Measurements from ENCODE around the gene DCXR.

DCXR gene

GRCh38 chr17:82055023-82055964, 17.8 kb upstream of the DCXR start:
- DNase-seq (ENCODE audit: low read depth), result no peak

- DNase-seq (ENCODE audit: low read depth), result no peak
Measured at GRCh38 chr17:82054351-82055022, 17.0 kb upstream of the DCXR start.

GRCh38 chr17:82053556-82054263, 16.2 kb upstream of the DCXR start:
- DNase-seq (ENCODE audit: low read depth), result no peak

- no peak for DNase-seq (ENCODE audit: low read depth)
Measured at GRCh38 chr17:82053130-82053529, 15.6 kb upstream of the DCXR start.

GRCh38 chr17:82052638-82053059, 15.2 kb upstream of the DCXR start:
- DNase-seq (ENCODE audit: low read depth), result no peak

- peak; percentile 76 for DNase-seq (ENCODE audit: low read depth)
Measured at GRCh38 chr17:82051776-82052637, 14.5 kb upstream of the DCXR start, which contains the start of the genes GPS1 and RFNG. Gene GPS1 (plus strand): TSS chr17:82051898. CDS start chr17:82051932, 34 bp downstream. Gene RFNG (minus strand): TSS chr17:82051811. CDS start chr17:82051766, 45 bp downstream.

- no peak for DNase-seq (ENCODE audit: low read depth)
Measured at GRCh38 chr17:82050761-82051641, 13.5 kb upstream of the DCXR start.

- no peak for DNase-seq (ENCODE audit: low read depth)
Measured at GRCh38 chr17:82050152-82050760, 12.8 kb upstream of the DCXR start.

- no peak for DNase-seq (ENCODE audit: low read depth)
Measured at GRCh38 chr17:82049521-82049971, 12.0 kb upstream of the DCXR start.

- no peak for DNase-seq (ENCODE audit: low read depth)
Measured at GRCh38 chr17:82049106-82049505, 11.6 kb upstream of the DCXR start.

GRCh38 chr17:82048571-82048971, 11.1 kb upstream of the DCXR start:
- no peak for DNase-seq (ENCODE audit: low read depth)

GRCh38 chr17:82047914-82048570, 10.5 kb upstream of the DCXR start:
- DNase-seq (ENCODE audit: low read depth), result no peak

GRCh38 chr17:82047379-82047778, 9.9 kb upstream of the DCXR start:
- no peak for DNase-seq (ENCODE audit: low read depth)

GRCh38 chr17:82046903-82047302, 9.4 kb upstream of the DCXR start:
- no peak for DNase-seq (ENCODE audit: low read depth)

- DNase-seq (ENCODE audit: low read depth), result no peak
Measured at GRCh38 chr17:82045936-82046484, 8.5 kb upstream of the DCXR start.

- no peak for DNase-seq (ENCODE audit: low read depth)
Measured at GRCh38 chr17:82043507-82043906, 6.0 kb upstream of the DCXR start.

GRCh38 chr17:82042649-82043048, 5.2 kb upstream of the DCXR start:
- DNase-seq (ENCODE audit: low read depth), result no peak

- no peak for DNase-seq (ENCODE audit: low read depth)
Measured at GRCh38 chr17:82041144-82041814, 3.8 kb upstream of the DCXR start.

All from activated T-helper 1 cell treated with Interleukin-2 at 50 U/mL for 16 hours (primary cell).